Mammary epithelial cell (primary cell): ENCODE measurements around the gene PCBP3.
"Not testable (repeated sequence)": the region's sequence is repeated elsewhere in the genome, so short reads cannot be mapped to it uniquely, and the experiment has no call there.

Experiments used
- CTCF ChIP-seq, 2 donors: IDR thresholded peaks in 1 of 2; conservative IDR thresholded peaks in 1 of 2; 2 replicates each; pipeline ENCODE4 v1.5.1; 2011 to 2012; ENCODE audit warnings: inconsistent platforms in 2 of 2, low read length in 2 of 2, mild to moderate bottlenecking in 2 of 2, control low read depth in 1 of 2, low read depth in 1 of 2; ENCODE audit not compliant: insufficient read depth in 1 of 2; ENCODE audit errors: extremely low read depth in 1 of 2
- EZH2 ChIP-seq: IDR thresholded peaks from 2 replicates; pipeline ENCODE4 v1.6.1; 2012; ENCODE audit warnings: low read length, inconsistent platforms, borderline replicate concordance

GRCh38 chr21:45975667-45976409 is 332.3 kb downstream of the PCBP3 start:
- TF ChIP-seq CTCF (conservative IDR thresholded peaks at IDR 0.05 in 1 of 2, IDR thresholded peaks at IDR 0.05 in 1 of 2; ENCODE audit: extremely low read depth in 1 of 2, insufficient read depth in 1 of 2, low read depth in 1 of 2, low read length in 2 of 2); EZH2: not testable (repeated sequence)
